PFSK-1 (cell line): ENCODE measurements around the gene AIRE.

ENCODE experiments used
- POLR2AphosphoS5 ChIP-seq: IDR thresholded peaks from 2 replicates; pipeline ENCODE4 v1.6.1; 2012; ENCODE audit warnings: low read depth, mild to moderate bottlenecking, control low read depth, low read length, moderate library complexity
- REST ChIP-seq, 2 experiments: IDR thresholded peaks; 2 replicates each; pipeline versions ENCODE4 v1.6.1 to v1.8.0; 2011 to 2012; ENCODE audit warnings: low read depth in 2 of 2, low read length in 2 of 2, control low read depth in 1 of 2, inconsistent platforms in 1 of 2, mild to moderate bottlenecking in 1 of 2, moderate library complexity in 1 of 2; ENCODE audit not compliant: insufficient read depth in 1 of 2
- TAF1 ChIP-seq: IDR thresholded peaks from 2 replicates; pipeline ENCODE4 v1.6.1; 2012; ENCODE audit warnings: low read length, control low read depth, borderline replicate concordance; ENCODE audit not compliant: insufficient read depth

- TF ChIP-seq TAF1 (no peak), POLR2AphosphoS5 (no peak), REST (IDR thresholded peaks at IDR 0.05; ENCODE audit: insufficient read depth in 1 of 2, low read depth in 2 of 2, low read length in 2 of 2) (no peak)
Measured at GRCh38 chr21:44337449-44337848, 51.8 kb downstream of the AIRE start.
